Panc1 (cell line): ENCODE measurements around the gene ADCY1. TPM values are rescaled to one million over a fixed set of nuclear protein-coding genes. Genes with fewer than 3 reads are reported as not detected.

Experiments
- ATAC-seq: fragments of 200-7000 bp; cut with Tn5 transposase; 2 replicates; pipeline ENCODE4 v1.9.1; 2020; ENCODE audit warnings: mild to moderate bottlenecking, moderate library complexity
- BruUV-seq: library from RNA; stranded (reverse); fragments of 400-500 nt; replicated peaks from 2 replicates; lab custom pipeline; 2021; lab: Mats Ljungman, UMichigan
- CTCF ChIA-PET: fragments of 300-600 bp; sonication (Branson Sonifier 250); formaldehyde crosslinking; loops from one replicate; lab custom pipeline; 2022; ENCODE audit warnings: antibody characterized with exemption; lab: Charles Lee
- POLR2A ChIA-PET: fragments of 300-600 bp; sonication (Branson Sonifier 250); formaldehyde crosslinking; loops from one replicate; lab custom pipeline; 2022; ENCODE audit warnings: antibody characterized with exemption; lab: Charles Lee
- DNase-seq: peaks from one replicate; pipeline ENCODE4 v3.0.0-alpha.2; 2010; ENCODE audit warnings: low read depth, low spot score
- H3K27ac ChIP-seq: 2 replicates; pipeline ENCODE4 v1.5.1; 2011; ENCODE audit warnings: mild to moderate bottlenecking, low read length, inconsistent platforms
- H3K27me3 ChIP-seq: fragments of 200-500 bp; sonication (Bioruptor generic); 2 replicates; pipeline ENCODE4 v1.6.0; 2014; ENCODE audit warnings: low read length, inconsistent platforms; ENCODE audit not compliant: control insufficient read depth, insufficient read depth
- H3K36me3 ChIP-seq: fragments of 200-500 bp; sonication (Bioruptor generic); 2 replicates; pipeline ENCODE4 v1.5.1; 2014; ENCODE audit warnings: inconsistent platforms, mild to moderate bottlenecking, low read length, moderate library complexity; ENCODE audit not compliant: control insufficient read depth, insufficient read depth
- H3K4me1 ChIP-seq: 2 replicates; pipeline ENCODE4 v1.5.1; 2011; ENCODE audit warnings: inconsistent platforms, mild to moderate bottlenecking, low read length, moderate library complexity; ENCODE audit not compliant: control insufficient read depth, insufficient read depth
- H3K4me3 ChIP-seq, 2 experiments: 2 replicates each; pipeline ENCODE4 v1.5.1; 2011 to 2012; ENCODE audit warnings: low read depth in 2 of 2, low read length in 2 of 2, mild to moderate bottlenecking in 2 of 2, inconsistent platforms in 1 of 2, moderate library complexity in 1 of 2
- H3K9me3 ChIP-seq: fragments of 200-500 bp; sonication (Bioruptor generic); 2 replicates; pipeline ENCODE4 v1.5.1; 2014; ENCODE audit warnings: low read depth, mild to moderate bottlenecking, inconsistent platforms, low read length, moderate library complexity; ENCODE audit not compliant: control insufficient read depth, insufficient read depth
- POLR2AphosphoS5 ChIP-seq: IDR thresholded peaks from 2 replicates; pipeline ENCODE4 v1.6.1; 2012; ENCODE audit warnings: mild to moderate bottlenecking, low read depth, low read length, moderate library complexity
- SIN3A ChIP-seq: IDR thresholded peaks from 2 replicates; pipeline ENCODE4 v1.6.1; 2012; ENCODE audit warnings: low read depth, mild to moderate bottlenecking, low read length, moderate library complexity, borderline replicate concordance; ENCODE audit not compliant: insufficient read depth
- TCF7L2 ChIP-seq: IDR thresholded peaks from 2 replicates; pipeline ENCODE4 v1.6.1; 2011; ENCODE audit warnings: mild to moderate bottlenecking, low read depth, low read length, inconsistent platforms
- in situ Hi-C: cut with HindIII; loops from 2 replicates; pipeline ENCODE4 v1.10.0; 2016; ENCODE audit warnings: low sequenced_read_pairs, low pct_unique_long_range_greater_than_20kb
- intact Hi-C: fragments of 100-400 bp; cut with micrococcal nuclease; formaldehyde crosslinking; loops from one replicate; pipeline ENCODE4 v1.10.0; 2022; ENCODE audit not compliant: unreplicated experiment
- total RNA-seq: library from RNA; stranded (reverse); gene quantifications from one replicate; pipeline ENCODE4 v1.2.1, GENCODE V29; 2021; ENCODE audit not compliant: unreplicated experiment
- TF ChIP-seq, protein P1 (sequence below): fragments of 450-650 bp; IDR thresholded peaks from 2 replicates; pipeline ENCODE4 v1.5.1; 2017; ENCODE audit warnings: mild to moderate bottlenecking
- TF ChIP-seq, protein P2 (sequence below), 2 experiments: IDR thresholded peaks; 2 replicates each; pipeline ENCODE4 v1.6.1; 2011 to 2012; ENCODE audit warnings: low read depth in 2 of 2, control low read depth in 1 of 2, low read length in 1 of 2, mild to moderate bottlenecking in 1 of 2, moderate library complexity in 1 of 2; ENCODE audit not compliant: insufficient read depth in 1 of 2

Gene ADCY1
- total RNA-seq, 1 experiment from 2014 or later = 2.1 TPM

DNA sequence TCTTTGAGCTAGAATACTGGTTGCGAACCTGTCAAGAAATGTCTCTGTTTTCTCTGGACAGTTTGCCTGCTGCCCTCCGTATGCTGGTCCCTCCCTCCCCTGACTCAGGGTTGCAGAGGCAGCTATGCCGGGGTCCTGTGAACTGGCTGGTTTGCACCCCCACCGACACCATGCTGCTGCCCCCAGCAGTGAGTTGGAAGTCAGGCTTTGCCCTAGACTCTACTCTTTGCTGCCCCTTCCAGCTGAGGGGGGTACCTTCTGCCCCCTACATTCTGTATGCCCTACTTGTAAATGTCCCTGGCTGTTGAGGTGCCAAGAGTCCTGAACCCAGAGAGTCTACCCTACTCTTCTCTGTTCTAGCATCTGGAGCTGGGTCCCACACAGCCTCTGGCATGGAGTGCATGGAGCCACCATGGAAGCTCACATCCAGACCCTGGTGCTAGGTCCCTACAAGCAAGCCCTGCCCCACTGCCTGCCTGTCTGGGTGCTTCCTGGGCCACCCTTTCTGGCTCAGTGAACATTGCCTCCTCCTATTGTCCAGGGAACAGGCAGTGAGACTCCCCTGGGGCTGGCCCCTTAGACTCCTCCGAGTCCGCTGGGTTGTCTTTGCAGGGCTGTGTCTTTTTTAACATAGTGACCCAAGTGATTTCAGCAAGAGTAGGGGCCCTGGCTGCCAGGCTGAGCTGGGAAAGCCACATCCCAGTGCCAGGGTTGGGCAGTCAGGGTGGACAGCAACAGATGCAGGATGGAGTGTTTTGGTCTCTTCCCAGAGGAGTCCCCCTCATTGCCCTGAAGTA, 138.9 kb downstream of the ADCY1 start:
- Histone ChIP-seq H3K4me1 (no peaks in the 10 kb centered on the region), H3K4me3 (no peak overlapping the region), H3K36me3 (no peaks in the 10 kb centered on the region), H3K9me3 (no peaks in the 10 kb centered on the region), H3K27ac (no peak overlapping the region), H3K27me3 (peaks cover 6% of the 10 kb centered on the region)
- no peak for ATAC-seq
- ChIA-PET CTCF (no interaction called here), POLR2A (no interaction called here)
- no peak for DNase-seq
- intact Hi-C loops (no loop called here), in situ Hi-C loops (no loop called here)
- no TSS peak for BruUV-seq
- TF ChIP-seq, protein P1, sequence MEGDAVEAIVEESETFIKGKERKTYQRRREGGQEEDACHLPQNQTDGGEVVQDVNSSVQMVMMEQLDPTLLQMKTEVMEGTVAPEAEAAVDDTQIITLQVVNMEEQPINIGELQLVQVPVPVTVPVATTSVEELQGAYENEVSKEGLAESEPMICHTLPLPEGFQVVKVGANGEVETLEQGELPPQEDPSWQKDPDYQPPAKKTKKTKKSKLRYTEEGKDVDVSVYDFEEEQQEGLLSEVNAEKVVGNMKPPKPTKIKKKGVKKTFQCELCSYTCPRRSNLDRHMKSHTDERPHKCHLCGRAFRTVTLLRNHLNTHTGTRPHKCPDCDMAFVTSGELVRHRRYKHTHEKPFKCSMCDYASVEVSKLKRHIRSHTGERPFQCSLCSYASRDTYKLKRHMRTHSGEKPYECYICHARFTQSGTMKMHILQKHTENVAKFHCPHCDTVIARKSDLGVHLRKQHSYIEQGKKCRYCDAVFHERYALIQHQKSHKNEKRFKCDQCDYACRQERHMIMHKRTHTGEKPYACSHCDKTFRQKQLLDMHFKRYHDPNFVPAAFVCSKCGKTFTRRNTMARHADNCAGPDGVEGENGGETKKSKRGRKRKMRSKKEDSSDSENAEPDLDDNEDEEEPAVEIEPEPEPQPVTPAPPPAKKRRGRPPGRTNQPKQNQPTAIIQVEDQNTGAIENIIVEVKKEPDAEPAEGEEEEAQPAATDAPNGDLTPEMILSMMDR = no peak
- no peak for TF ChIP-seq POLR2AphosphoS5
- TF ChIP-seq, protein P2, sequence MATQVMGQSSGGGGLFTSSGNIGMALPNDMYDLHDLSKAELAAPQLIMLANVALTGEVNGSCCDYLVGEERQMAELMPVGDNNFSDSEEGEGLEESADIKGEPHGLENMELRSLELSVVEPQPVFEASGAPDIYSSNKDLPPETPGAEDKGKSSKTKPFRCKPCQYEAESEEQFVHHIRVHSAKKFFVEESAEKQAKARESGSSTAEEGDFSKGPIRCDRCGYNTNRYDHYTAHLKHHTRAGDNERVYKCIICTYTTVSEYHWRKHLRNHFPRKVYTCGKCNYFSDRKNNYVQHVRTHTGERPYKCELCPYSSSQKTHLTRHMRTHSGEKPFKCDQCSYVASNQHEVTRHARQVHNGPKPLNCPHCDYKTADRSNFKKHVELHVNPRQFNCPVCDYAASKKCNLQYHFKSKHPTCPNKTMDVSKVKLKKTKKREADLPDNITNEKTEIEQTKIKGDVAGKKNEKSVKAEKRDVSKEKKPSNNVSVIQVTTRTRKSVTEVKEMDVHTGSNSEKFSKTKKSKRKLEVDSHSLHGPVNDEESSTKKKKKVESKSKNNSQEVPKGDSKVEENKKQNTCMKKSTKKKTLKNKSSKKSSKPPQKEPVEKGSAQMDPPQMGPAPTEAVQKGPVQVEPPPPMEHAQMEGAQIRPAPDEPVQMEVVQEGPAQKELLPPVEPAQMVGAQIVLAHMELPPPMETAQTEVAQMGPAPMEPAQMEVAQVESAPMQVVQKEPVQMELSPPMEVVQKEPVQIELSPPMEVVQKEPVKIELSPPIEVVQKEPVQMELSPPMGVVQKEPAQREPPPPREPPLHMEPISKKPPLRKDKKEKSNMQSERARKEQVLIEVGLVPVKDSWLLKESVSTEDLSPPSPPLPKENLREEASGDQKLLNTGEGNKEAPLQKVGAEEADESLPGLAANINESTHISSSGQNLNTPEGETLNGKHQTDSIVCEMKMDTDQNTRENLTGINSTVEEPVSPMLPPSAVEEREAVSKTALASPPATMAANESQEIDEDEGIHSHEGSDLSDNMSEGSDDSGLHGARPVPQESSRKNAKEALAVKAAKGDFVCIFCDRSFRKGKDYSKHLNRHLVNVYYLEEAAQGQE (IDR thresholded peaks at IDR 0.05; ENCODE audit: insufficient read depth in 1 of 2, low read depth in 2 of 2, low read length in 1 of 2) = no peak

DNA sequence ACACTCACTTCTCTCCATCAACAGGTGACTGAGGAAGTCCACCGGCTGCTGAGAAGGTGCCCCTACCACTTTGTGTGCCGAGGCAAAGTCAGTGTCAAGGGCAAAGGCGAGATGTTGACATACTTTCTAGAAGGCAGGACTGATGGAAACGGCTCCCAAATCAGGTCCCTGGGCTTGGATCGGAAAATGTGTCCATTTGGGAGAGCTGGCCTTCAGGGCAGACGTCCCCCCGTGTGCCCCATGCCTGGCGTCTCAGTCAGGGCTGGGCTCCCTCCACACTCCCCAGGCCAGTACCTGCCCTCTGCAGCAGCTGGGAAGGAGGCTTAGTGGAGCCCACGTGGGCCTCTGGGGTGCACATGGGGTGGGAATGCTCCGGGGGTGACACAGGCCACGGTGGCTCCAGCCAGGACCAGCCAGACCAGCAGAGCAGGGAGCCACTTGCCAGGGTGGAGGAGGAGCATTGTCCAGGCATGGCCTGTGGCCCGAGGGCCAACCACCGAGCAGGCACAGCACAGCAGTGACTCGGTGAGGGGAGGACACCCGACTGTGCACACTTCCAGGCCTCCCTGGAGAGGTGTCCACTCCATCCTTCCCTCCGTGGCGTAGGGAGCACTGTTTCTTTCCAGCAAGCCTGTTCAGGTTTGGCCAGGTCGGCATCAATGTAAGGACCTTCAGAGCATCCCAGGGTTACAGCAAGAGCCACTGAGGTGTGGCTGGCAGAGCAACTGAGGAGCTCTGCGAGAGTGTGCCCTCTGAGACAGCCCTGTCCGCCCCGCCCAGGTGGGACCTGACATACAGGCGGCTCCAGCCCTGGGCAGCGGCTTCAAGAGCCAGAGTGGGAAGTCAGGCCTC, 139.7 kb downstream of the ADCY1 start:
- POLR2A ChIA-PET = no interaction called here
- TF ChIP-seq SIN3A (no peak), POLR2AphosphoS5 (no peak), TCF7L2 (no peak)
- TF ChIP-seq, protein P1 = no peak
- TF ChIP-seq, protein P2 (IDR thresholded peaks at IDR 0.05; ENCODE audit: insufficient read depth in 1 of 2, low read depth in 2 of 2, low read length in 1 of 2) = no peak
- no TSS peak for BruUV-seq
- H3K4me3 ChIP-seq = no peak overlapping the region
- H3K27ac ChIP-seq = no peak overlapping the region
- intact Hi-C loops = no loop called here
- in situ Hi-C loops = no loop called here
- ATAC-seq = peak; percentile 20; the same call in 1 of the 2 replicates
- H3K36me3 ChIP-seq = no peaks in the 10 kb centered on the region
- H3K9me3 ChIP-seq = no peaks in the 10 kb centered on the region
- DNase-seq = no peak
- H3K4me1 ChIP-seq = no peaks in the 10 kb centered on the region
- CTCF ChIA-PET = no interaction called here
- H3K27me3 ChIP-seq = no peaks in the 10 kb centered on the region; the same call in 1 of the 2 replicates
